Measurements from ENCODE around the gene ZNF205. TPM values are rescaled to one million over a fixed set of nuclear protein-coding genes. Genes with fewer than 3 reads are reported as not detected.

Gene ZNF205
- total and polyA plus RNA-seq, 2 of the 13 experiments (the other 11 are each of a cell fraction or from before 2014, with no cell fraction given), result 5.8 to 10.2 TPM

GRCh38 chr16:3123986-3124886, 11.8 kb downstream of the ZNF205 start (continued):
- TF ChIP-seq ZNF407 (CRISPR knock-in tag; IDR thresholded peaks at IDR 0.05; ENCODE audit: not compliant biosample characterization) (peak; percentile 43), ZNF558 (CRISPR knock-in tag; IDR thresholded peaks at IDR 0.05; ENCODE audit: borderline replicate concordance) (no peak), NCOA5 (CRISPR knock-in tag; IDR thresholded peaks at IDR 0.05) (no peak), ZSCAN20 (CRISPR knock-in tag; IDR thresholded peaks at IDR 0.05; ENCODE audit: borderline replicate concordance) (no peak), ZNF704 (CRISPR knock-in tag; IDR thresholded peaks at IDR 0.05; ENCODE audit: borderline replicate concordance) (0 out of 2 replicates have a peak, but pooled peaks have one; percentile 55), SATB2 (CRISPR knock-in tag; IDR thresholded peaks at IDR 0.05) (no peak), ATF2 (CRISPR knock-in tag; IDR thresholded peaks at IDR 0.05) (no peak; the same call in 1 of the 2 replicates), PAXIP1 (CRISPR knock-in tag; conservative IDR thresholded peaks at IDR 0.05) (peak; percentile 20; the same call in 1 of the 2 replicates), ETV5 (CRISPR knock-in tag; IDR thresholded peaks at IDR 0.05; ENCODE audit: borderline replicate concordance) (peak; percentile 79; the same call in 1 of the 2 replicates), PREB (CRISPR knock-in tag; IDR thresholded peaks at IDR 0.05) (no peak), PHF5A (CRISPR knock-in tag; IDR thresholded peaks at IDR 0.05; ENCODE audit: low read depth, unreplicated experiment) (no peak)

Data from HepG2 (cell line).